ENCODE results near the gene MTFP1.

DNA sequence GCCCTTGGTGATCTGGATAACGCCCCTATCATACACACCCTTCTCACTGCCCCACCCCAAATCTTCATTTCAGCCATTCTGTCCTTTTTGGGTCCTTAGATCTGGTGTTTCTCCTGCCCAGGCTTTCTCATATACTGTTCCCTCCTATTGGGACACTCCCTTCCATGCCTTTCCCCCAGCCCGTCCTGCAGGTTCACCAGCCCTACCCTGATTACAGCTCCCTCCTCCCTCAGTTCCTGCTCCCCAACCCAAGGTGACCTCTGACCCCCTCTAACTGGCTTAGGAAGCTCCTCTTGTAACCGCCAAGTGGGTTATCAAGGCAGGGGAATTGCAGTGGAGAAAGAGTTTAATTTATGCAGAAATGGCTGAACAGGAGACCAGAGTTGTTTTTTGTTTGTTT, 13.0 kb downstream of the MTFP1 start:
- TF ChIP-seq, protein P1, sequence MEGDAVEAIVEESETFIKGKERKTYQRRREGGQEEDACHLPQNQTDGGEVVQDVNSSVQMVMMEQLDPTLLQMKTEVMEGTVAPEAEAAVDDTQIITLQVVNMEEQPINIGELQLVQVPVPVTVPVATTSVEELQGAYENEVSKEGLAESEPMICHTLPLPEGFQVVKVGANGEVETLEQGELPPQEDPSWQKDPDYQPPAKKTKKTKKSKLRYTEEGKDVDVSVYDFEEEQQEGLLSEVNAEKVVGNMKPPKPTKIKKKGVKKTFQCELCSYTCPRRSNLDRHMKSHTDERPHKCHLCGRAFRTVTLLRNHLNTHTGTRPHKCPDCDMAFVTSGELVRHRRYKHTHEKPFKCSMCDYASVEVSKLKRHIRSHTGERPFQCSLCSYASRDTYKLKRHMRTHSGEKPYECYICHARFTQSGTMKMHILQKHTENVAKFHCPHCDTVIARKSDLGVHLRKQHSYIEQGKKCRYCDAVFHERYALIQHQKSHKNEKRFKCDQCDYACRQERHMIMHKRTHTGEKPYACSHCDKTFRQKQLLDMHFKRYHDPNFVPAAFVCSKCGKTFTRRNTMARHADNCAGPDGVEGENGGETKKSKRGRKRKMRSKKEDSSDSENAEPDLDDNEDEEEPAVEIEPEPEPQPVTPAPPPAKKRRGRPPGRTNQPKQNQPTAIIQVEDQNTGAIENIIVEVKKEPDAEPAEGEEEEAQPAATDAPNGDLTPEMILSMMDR (conservative IDR thresholded peaks at IDR 0.05; ENCODE audit: low read depth in 2 of 2) = no peak
- TF ChIP-seq EZH2phosphoT487 (IDR thresholded peaks at IDR 0.05; ENCODE audit: unreplicated experiment) (no peak), EZH2 (IDR thresholded peaks at IDR 0.05; ENCODE audit: low read depth, unreplicated experiment) (no peak), ZNF331 (CRISPR knock-in tag; IDR thresholded peaks at IDR 0.05; ENCODE audit: low read depth) (no peak), POLR2AphosphoS5 (IDR thresholded peaks at IDR 0.05; ENCODE audit: low read depth) (no peak), STAT1 (IDR thresholded peaks at IDR 0.05; ENCODE audit: unreplicated experiment) (no peak), ZNF114 (CRISPR knock-in tag; IDR thresholded peaks at IDR 0.05) (no peak), CREB1 (CRISPR knock-in tag; IDR thresholded peaks at IDR 0.05; ENCODE audit: low read depth) (no peak), JUNB (IDR thresholded peaks at IDR 0.05; ENCODE audit: unreplicated experiment) (no peak)
- TF ChIP-seq, protein P2, sequence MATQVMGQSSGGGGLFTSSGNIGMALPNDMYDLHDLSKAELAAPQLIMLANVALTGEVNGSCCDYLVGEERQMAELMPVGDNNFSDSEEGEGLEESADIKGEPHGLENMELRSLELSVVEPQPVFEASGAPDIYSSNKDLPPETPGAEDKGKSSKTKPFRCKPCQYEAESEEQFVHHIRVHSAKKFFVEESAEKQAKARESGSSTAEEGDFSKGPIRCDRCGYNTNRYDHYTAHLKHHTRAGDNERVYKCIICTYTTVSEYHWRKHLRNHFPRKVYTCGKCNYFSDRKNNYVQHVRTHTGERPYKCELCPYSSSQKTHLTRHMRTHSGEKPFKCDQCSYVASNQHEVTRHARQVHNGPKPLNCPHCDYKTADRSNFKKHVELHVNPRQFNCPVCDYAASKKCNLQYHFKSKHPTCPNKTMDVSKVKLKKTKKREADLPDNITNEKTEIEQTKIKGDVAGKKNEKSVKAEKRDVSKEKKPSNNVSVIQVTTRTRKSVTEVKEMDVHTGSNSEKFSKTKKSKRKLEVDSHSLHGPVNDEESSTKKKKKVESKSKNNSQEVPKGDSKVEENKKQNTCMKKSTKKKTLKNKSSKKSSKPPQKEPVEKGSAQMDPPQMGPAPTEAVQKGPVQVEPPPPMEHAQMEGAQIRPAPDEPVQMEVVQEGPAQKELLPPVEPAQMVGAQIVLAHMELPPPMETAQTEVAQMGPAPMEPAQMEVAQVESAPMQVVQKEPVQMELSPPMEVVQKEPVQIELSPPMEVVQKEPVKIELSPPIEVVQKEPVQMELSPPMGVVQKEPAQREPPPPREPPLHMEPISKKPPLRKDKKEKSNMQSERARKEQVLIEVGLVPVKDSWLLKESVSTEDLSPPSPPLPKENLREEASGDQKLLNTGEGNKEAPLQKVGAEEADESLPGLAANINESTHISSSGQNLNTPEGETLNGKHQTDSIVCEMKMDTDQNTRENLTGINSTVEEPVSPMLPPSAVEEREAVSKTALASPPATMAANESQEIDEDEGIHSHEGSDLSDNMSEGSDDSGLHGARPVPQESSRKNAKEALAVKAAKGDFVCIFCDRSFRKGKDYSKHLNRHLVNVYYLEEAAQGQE (IDR thresholded peaks at IDR 0.05; ENCODE audit: unreplicated experiment) = no peak
- TF ChIP-seq, protein P3, sequence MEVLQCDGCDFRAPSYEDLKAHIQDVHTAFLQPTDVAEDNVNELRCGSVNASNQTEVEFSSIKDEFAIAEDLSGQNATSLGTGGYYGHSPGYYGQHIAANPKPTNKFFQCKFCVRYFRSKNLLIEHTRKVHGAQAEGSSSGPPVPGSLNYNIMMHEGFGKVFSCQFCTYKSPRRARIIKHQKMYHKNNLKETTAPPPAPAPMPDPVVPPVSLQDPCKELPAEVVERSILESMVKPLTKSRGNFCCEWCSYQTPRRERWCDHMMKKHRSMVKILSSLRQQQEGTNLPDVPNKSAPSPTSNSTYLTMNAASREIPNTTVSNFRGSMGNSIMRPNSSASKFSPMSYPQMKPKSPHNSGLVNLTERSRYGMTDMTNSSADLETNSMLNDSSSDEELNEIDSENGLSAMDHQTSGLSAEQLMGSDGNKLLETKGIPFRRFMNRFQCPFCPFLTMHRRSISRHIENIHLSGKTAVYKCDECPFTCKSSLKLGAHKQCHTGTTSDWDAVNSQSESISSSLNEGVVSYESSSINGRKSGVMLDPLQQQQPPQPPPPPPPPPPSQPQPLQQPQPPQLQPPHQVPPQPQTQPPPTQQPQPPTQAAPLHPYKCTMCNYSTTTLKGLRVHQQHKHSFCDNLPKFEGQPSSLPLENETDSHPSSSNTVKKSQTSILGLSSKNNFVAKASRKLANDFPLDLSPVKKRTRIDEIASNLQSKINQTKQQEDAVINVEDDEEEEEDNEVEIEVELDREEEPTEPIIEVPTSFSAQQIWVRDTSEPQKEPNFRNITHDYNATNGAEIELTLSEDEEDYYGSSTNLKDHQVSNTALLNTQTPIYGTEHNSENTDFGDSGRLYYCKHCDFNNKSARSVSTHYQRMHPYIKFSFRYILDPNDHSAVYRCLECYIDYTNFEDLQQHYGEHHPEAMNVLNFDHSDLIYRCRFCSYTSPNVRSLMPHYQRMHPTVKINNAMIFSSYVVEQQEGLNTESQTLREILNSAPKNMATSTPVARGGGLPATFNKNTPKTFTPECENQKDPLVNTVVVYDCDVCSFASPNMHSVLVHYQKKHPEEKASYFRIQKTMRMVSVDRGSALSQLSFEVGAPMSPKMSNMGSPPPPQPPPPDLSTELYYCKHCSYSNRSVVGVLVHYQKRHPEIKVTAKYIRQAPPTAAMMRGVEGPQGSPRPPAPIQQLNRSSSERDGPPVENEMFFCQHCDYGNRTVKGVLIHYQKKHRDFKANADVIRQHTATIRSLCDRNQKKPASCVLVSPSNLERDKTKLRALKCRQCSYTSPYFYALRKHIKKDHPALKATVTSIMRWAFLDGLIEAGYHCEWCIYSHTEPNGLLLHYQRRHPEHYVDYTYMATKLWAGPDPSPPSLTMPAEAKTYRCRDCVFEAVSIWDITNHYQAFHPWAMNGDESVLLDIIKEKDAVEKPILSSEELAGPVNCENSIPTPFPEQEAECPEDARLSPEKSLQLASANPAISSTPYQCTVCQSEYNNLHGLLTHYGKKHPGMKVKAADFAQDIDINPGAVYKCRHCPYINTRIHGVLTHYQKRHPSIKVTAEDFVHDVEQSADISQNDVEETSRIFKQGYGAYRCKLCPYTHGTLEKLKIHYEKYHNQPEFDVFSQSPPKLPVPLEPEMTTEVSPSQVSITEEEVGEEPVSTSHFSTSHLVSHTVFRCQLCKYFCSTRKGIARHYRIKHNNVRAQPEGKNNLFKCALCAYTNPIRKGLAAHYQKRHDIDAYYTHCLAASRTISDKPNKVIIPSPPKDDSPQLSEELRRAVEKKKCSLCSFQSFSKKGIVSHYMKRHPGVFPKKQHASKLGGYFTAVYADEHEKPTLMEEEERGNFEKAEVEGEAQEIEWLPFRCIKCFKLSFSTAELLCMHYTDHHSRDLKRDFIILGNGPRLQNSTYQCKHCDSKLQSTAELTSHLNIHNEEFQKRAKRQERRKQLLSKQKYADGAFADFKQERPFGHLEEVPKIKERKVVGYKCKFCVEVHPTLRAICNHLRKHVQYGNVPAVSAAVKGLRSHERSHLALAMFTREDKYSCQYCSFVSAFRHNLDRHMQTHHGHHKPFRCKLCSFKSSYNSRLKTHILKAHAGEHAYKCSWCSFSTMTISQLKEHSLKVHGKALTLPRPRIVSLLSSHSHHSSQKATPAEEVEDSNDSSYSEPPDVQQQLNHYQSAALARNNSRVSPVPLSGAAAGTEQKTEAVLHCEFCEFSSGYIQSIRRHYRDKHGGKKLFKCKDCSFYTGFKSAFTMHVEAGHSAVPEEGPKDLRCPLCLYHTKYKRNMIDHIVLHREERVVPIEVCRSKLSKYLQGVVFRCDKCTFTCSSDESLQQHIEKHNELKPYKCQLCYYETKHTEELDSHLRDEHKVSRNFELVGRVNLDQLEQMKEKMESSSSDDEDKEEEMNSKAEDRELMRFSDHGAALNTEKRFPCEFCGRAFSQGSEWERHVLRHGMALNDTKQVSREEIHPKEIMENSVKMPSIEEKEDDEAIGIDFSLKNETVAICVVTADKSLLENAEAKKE (CRISPR knock-in tag; IDR thresholded peaks at IDR 0.05) = no peak
- TF ChIP-seq, protein P4, sequence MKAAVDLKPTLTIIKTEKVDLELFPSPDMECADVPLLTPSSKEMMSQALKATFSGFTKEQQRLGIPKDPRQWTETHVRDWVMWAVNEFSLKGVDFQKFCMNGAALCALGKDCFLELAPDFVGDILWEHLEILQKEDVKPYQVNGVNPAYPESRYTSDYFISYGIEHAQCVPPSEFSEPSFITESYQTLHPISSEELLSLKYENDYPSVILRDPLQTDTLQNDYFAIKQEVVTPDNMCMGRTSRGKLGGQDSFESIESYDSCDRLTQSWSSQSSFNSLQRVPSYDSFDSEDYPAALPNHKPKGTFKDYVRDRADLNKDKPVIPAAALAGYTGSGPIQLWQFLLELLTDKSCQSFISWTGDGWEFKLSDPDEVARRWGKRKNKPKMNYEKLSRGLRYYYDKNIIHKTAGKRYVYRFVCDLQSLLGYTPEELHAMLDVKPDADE (IDR thresholded peaks at IDR 0.05) = no peak

Measured in GM23338 (cell line).